H1 (cell line): Measurements from ENCODE around the gene STAT2. TPM values are rescaled to one million over a fixed set of nuclear protein-coding genes. Genes with fewer than 3 reads are reported as not detected.

Source experiments
- CTCF ChIA-PET: fragments of 300-600 bp; sonication (Branson Sonifier 250); formaldehyde crosslinking; loops from one replicate; lab custom pipeline; 2021; ENCODE audit not compliant: partially characterized antibody; lab: Charles Lee
- POLR2A ChIA-PET: fragments of 300-600 bp; sonication (Branson Sonifier 250); formaldehyde crosslinking; loops from one replicate; lab custom pipeline; 2021; ENCODE audit warnings: inconsistent platforms; ENCODE audit not compliant: partially characterized antibody; lab: Charles Lee
- DNase-seq, 2 experiments: peaks; one replicate each; pipeline versions ENCODE4 v3.0.0 to v3.0.0-alpha.2; 2010 to 2022; ENCODE audit warnings: low spot score in 2 of 2, low read depth in 1 of 2, mixed read lengths in 1 of 2
- FAIRE-seq: peaks from 2 replicates; lab custom pipeline; 2011; peaks lifted over from hg19 to GRCh38; lab: Jason Lieb, UNC
- H2AFZ ChIP-seq: 2 replicates; pipeline ENCODE4 v1.8.1; 2012; ENCODE audit warnings: low read length, inconsistent platforms
- H2AK5ac ChIP-seq: 2 replicates; pipeline ENCODE4 v1.6.1; 2013; ENCODE audit warnings: low read depth, low read length
- H2BK120ac ChIP-seq: replicated peaks from 2 replicates; pipeline ENCODE3; 2013; ENCODE audit warnings: low read depth, low read length, inconsistent platforms
- H2BK12ac ChIP-seq: 2 replicates; pipeline ENCODE4 v1.6.1; 2013; ENCODE audit warnings: low read depth, low read length
- H2BK15ac ChIP-seq: 2 replicates; pipeline ENCODE4 v1.6.1; 2013; ENCODE audit warnings: low read length
- H2BK20ac ChIP-seq: 2 replicates; pipeline ENCODE4 v1.6.1; 2013; ENCODE audit warnings: low read length
- H2BK5ac ChIP-seq: 2 replicates; pipeline ENCODE4 v1.6.1; 2013; ENCODE audit warnings: low read depth, low read length
- H3K14ac ChIP-seq: 2 replicates; pipeline ENCODE4 v1.6.1; 2013; ENCODE audit warnings: inconsistent platforms; ENCODE audit not compliant: insufficient read length
- H3K18ac ChIP-seq: 2 replicates; pipeline ENCODE4 v1.6.1; 2013; ENCODE audit warnings: low read length; ENCODE audit errors: extremely low read depth
- H3K23ac ChIP-seq: 2 replicates; pipeline ENCODE4 v1.6.1; 2013; ENCODE audit warnings: inconsistent platforms; ENCODE audit not compliant: insufficient read length
- H3K23me2 ChIP-seq: 2 replicates; pipeline ENCODE4 v1.6.1; 2013; ENCODE audit warnings: low read depth, low read length
- H3K27ac ChIP-seq: 2 replicates; pipeline ENCODE4 v1.6.1; 2011; ENCODE audit warnings: low read depth, low read length, inconsistent platforms
- H3K27me3 ChIP-seq, 4 experiments: replicated peaks in 1 of 4; 1 replicate in 1 of 4; 2 replicates in 3 of 4; pipeline versions ENCODE4 v1.6.1 to v1.8.1; 2011 to 2013; ENCODE audit warnings: low read length in 3 of 4, mild to moderate bottlenecking in 3 of 4, inconsistent platforms in 2 of 4, mixed read lengths in 2 of 4, moderate library complexity in 1 of 4; ENCODE audit not compliant: control insufficient read depth in 3 of 4, insufficient read depth in 3 of 4; ENCODE audit errors: extremely low read depth in 1 of 4
- H3K36me3 ChIP-seq, 4 experiments: 2 replicates each; pipeline versions ENCODE4 v1.6.1 to v1.8.1; 2011 to 2013; ENCODE audit warnings: mild to moderate bottlenecking in 4 of 4, low read length in 3 of 4, moderate library complexity in 2 of 4, control low read depth in 1 of 4, inconsistent platforms in 1 of 4; ENCODE audit not compliant: insufficient read depth in 4 of 4, control insufficient read depth in 2 of 4
- H3K4ac ChIP-seq: replicated peaks from 2 replicates; pipeline ENCODE3; 2013; ENCODE audit warnings: low read length, low read depth, mixed read lengths, inconsistent platforms; ENCODE audit not compliant: insufficient read length
- H3K4me1 ChIP-seq, 4 experiments: replicated peaks in 1 of 4; 1 replicate in 1 of 4; 2 replicates in 3 of 4; pipeline versions ENCODE4 v1.6.1 to v1.8.1; 2011 to 2013; ENCODE audit warnings: low read length in 3 of 4, inconsistent platforms in 2 of 4, mixed read lengths in 1 of 4; ENCODE audit not compliant: insufficient read depth in 4 of 4, control insufficient read depth in 3 of 4
- H3K4me2 ChIP-seq, 2 experiments: 2 replicates each; pipeline versions ENCODE4 v1.6.1 to v1.8.1; 2011 to 2013; ENCODE audit warnings: low read depth in 2 of 2, low read length in 2 of 2, control low read depth in 1 of 2, inconsistent platforms in 1 of 2, mild to moderate bottlenecking in 1 of 2; ENCODE audit not compliant: insufficient read depth in 1 of 2
- H3K4me3 ChIP-seq, 4 experiments: fragments of 200-600, 300-600 bp in 1 of 4; sonication (generic), shearing (Covaris generic), sonication (Bioruptor Twin) in 1 of 4; 2 replicates each; pipeline versions ENCODE4 v1.5.1 to v1.8.1; 2011 to 2016; ENCODE audit warnings: low read length in 4 of 4, low read depth in 3 of 4, control low read depth in 2 of 4, inconsistent platforms in 2 of 4, mild to moderate bottlenecking in 2 of 4, mixed read lengths in 1 of 4, moderate library complexity in 1 of 4; ENCODE audit not compliant: insufficient read depth in 2 of 4; ENCODE audit errors: extremely low read depth in 1 of 4
- H3K56ac ChIP-seq: replicated peaks from 2 replicates; pipeline ENCODE3; 2013; ENCODE audit warnings: low read depth, mild to moderate bottlenecking, mixed read lengths, low read length, inconsistent platforms; ENCODE audit not compliant: insufficient read length
- H3K79me1 ChIP-seq: 2 replicates; pipeline ENCODE4 v1.6.1; 2013; ENCODE audit warnings: low read depth, low read length, control low read depth
- H3K79me2 ChIP-seq, 2 experiments: 2 replicates each; pipeline versions ENCODE4 v1.6.1 to v1.8.1; 2012 to 2013; ENCODE audit warnings: low read length in 2 of 2, mild to moderate bottlenecking in 2 of 2, inconsistent platforms in 1 of 2; ENCODE audit not compliant: insufficient read depth in 2 of 2, control insufficient read depth in 1 of 2
- H3K9ac ChIP-seq, 4 experiments: replicated peaks in 1 of 4; 1 replicate in 1 of 4; 2 replicates in 3 of 4; pipeline versions ENCODE4 v1.6.1 to v1.8.1; 2011 to 2013; ENCODE audit warnings: low read depth in 3 of 4, low read length in 3 of 4, control low read depth in 2 of 4, mild to moderate bottlenecking in 2 of 4, moderate library complexity in 2 of 4, inconsistent platforms in 1 of 4; ENCODE audit errors: extremely low read depth in 1 of 4
- H3K9me3 ChIP-seq, 2 experiments: 2 replicates each; pipeline versions ENCODE4 v1.6.1 to v1.8.1; 2012 to 2013; ENCODE audit warnings: mild to moderate bottlenecking in 2 of 2, moderate library complexity in 2 of 2, control low read depth in 1 of 2, inconsistent platforms in 1 of 2, low read depth in 1 of 2, low read length in 1 of 2, mixed read lengths in 1 of 2; ENCODE audit not compliant: insufficient read depth in 2 of 2
- H4K20me1 ChIP-seq, 2 experiments: replicated peaks in 1 of 2; 2 replicates each; pipeline versions ENCODE3 to v1.8.1; 2011 to 2013; ENCODE audit warnings: inconsistent platforms in 2 of 2, low read length in 2 of 2, mild to moderate bottlenecking in 1 of 2; ENCODE audit not compliant: insufficient read depth in 2 of 2, control insufficient read depth in 1 of 2
- H4K5ac ChIP-seq: 2 replicates; pipeline ENCODE4 v1.6.1; 2013; ENCODE audit warnings: low read length, low read depth, mixed read lengths, inconsistent platforms; ENCODE audit not compliant: insufficient read length
- H4K8ac ChIP-seq: 2 replicates; pipeline ENCODE4 v1.8.0; 2013; ENCODE audit warnings: mild to moderate bottlenecking, moderate library complexity, low read length, inconsistent platforms; ENCODE audit not compliant: insufficient read depth; ENCODE audit errors: extremely low read depth
- H4K91ac ChIP-seq: replicated peaks from 2 replicates; pipeline ENCODE3; 2013; ENCODE audit warnings: low read length, mixed read lengths, inconsistent platforms; ENCODE audit not compliant: insufficient read length
- BACH1 ChIP-seq: IDR thresholded peaks from 2 replicates; pipeline ENCODE4 v1.6.1; 2012; ENCODE audit warnings: low read length, improper control_type of control experiment
- CREB1 ChIP-seq: IDR thresholded peaks from 2 replicates; pipeline ENCODE4 v1.6.1; 2012; ENCODE audit warnings: inconsistent platforms
- FOSL1 ChIP-seq: IDR thresholded peaks from 2 replicates; pipeline ENCODE4 v1.6.1; 2011; ENCODE audit warnings: mild to moderate bottlenecking, low read depth, low read length, moderate library complexity; ENCODE audit not compliant: insufficient read depth
- HDAC2 ChIP-seq, 2 experiments: fragments of 300-600 bp in 1 of 2; sonication (generic) in 1 of 2; IDR thresholded peaks; 2 replicates each; pipeline ENCODE4 v1.6.1; 2011 to 2012; ENCODE audit warnings: low read depth in 2 of 2, low read length in 2 of 2, mild to moderate bottlenecking in 2 of 2, moderate library complexity in 2 of 2, borderline replicate concordance in 1 of 2, inconsistent platforms in 1 of 2
- MAFK ChIP-seq: IDR thresholded peaks from 2 replicates; pipeline ENCODE4 v1.6.1; 2012; ENCODE audit warnings: low read depth, mild to moderate bottlenecking, improper control_type of control experiment, low read length
- PHF8 ChIP-seq: fragments of 200-600 bp; sonication (generic); conservative IDR thresholded peaks from 2 replicates; pipeline ENCODE4 v1.7.1; 2012; ENCODE audit warnings: low read depth, mild to moderate bottlenecking, inconsistent platforms, low read length, moderate library complexity
- POLR2A ChIP-seq, 2 experiments: IDR thresholded peaks; 1 replicate in 1 of 2; 2 replicates in 1 of 2; pipeline ENCODE4 v1.6.1; 2011; ENCODE audit warnings: low read depth in 2 of 2, low read length in 2 of 2, mild to moderate bottlenecking in 2 of 2; ENCODE audit errors: control extremely low read depth in 1 of 2
- RNF2 ChIP-seq: fragments of 200-900, 300-1000 bp; sonication (generic); IDR thresholded peaks from 2 replicates; pipeline ENCODE4 v1.7.1; 2016; ENCODE audit warnings: borderline replicate concordance, low read depth, mild to moderate bottlenecking, antibody characterized with exemption, low read length; ENCODE audit not compliant: poor library complexity, severe bottlenecking; ENCODE audit errors: missing control alignments
- SIRT6 ChIP-seq: IDR thresholded peaks from one replicate; pipeline ENCODE4 v1.7.1; 2012; ENCODE audit warnings: low read length, inconsistent platforms
- SP1 ChIP-seq: IDR thresholded peaks from 2 replicates; pipeline ENCODE4 v1.6.1; 2011; ENCODE audit warnings: low read depth, low read length
- WGBS, 2 experiments: shearing (Covaris generic) in 1 of 2; methylation state at CpG; one replicate each; pipeline versions ENCODE4 v1.1.6 to v1.1.7; 2013 to 2015; ENCODE audit warnings: low lambda C conversion rate in 2 of 2, mixed read lengths in 2 of 2, inconsistent platforms in 1 of 2, low coverage in 1 of 2, missing lambda C conversion rate in 1 of 2; ENCODE audit not compliant: insufficient replicate concordance in 2 of 2, insufficient coverage in 1 of 2, insufficient read length in 1 of 2; ENCODE audit errors: extremely low coverage in 1 of 2, missing lambda C conversion rate in 1 of 2; 5-methylcytosine and 5-hydroxymethylcytosine counted together
- polyA plus RNA-seq, 7 experiments: library from polyadenylated mRNA; depleted of rRNA in 3 of 7; stranded (reverse) in 5 of 7; unstranded in 2 of 7; fragments of >200 nt in 5 of 7; fragments of 200-250 nt in 2 of 7; gene quantifications; 1 replicate in 5 of 7; 2 replicates in 1 of 7; 4 replicates in 1 of 7; pipeline versions ENCODE4 v1.2.1 to v1.2.3, GENCODE V29; 2011 to 2013; ENCODE audit warnings: missing spikeins in 2 of 7, mixed read lengths in 2 of 7
- total RNA-seq: library from RNA; stranded (reverse); fragmentation: NEBNext Ultra II Directional; extraction: Animal tissue kit (Norgen Biotek cat#: 25700); gene quantifications from 2 replicates; pipeline ENCODE4 v1.2.1, GENCODE V29; 2021

Gene STAT2
- total and polyA plus RNA-seq, 2 of the 8 experiments (the other 6 are each of a cell fraction or from before 2014, with no cell fraction given), result 37.1 to 44.7 TPM

- DNase-seq (peak; percentile 63 to 74), FAIRE-seq (no peak)
- Histone ChIP-seq H3K23ac (no peak within 1 kb of the TSS), H3K4me3 (peak within 1 kb of the TSS in 2 of 4 experiments; percentile 28 to 29; a peak in 4 of 8 replicates), H2AFZ (no peak within 1 kb of the TSS), H2AK5ac (no peak within 1 kb of the TSS; the same call in 1 of the 2 replicates), H4K20me1 (no peaks in the 10 kb centered on the region), H4K5ac (no peak within 1 kb of the TSS), H3K4me2 (peak within 1 kb of the TSS; percentile 52 to 59), H3K9me3 (no peaks in the 10 kb centered on the region), H2BK15ac (peak within 1 kb of the TSS; percentile 34; the same call in 1 of the 2 replicates), H3K27me3 (no peaks in the 10 kb centered on the region), H3K36me3 (peaks cover 0 to 10% (median 7%) of the 10 kb centered on the region in 4 experiments; a peak in 5 of 8 replicates), H3K14ac (peak within 1 kb of the TSS; percentile 8), H2BK120ac (peak within 1 kb of the TSS; percentile 10), H2BK20ac (peak within 1 kb of the TSS; percentile 77), H2BK12ac (peak within 1 kb of the TSS; percentile 96), H3K9ac (peak within 1 kb of the TSS in 3 of 4 experiments; percentile 22 to 43 (median 42); a peak in 4 of 7 replicates), H3K56ac (no peak within 1 kb of the TSS), H3K23me2 (no peaks in the 10 kb centered on the region; the same call in 1 of the 2 replicates), H3K79me1 (no peaks in the 10 kb centered on the region), H3K18ac (peak within 1 kb of the TSS; percentile 72; the same call in 1 of the 2 replicates), H4K91ac (peak within 1 kb of the TSS; percentile 88), H4K8ac (0 out of 2 replicates have a peak within 1 kb of the TSS, but pooled peaks have one; percentile 37), H3K4me1 (peaks cover 9 to 18% (median 13%) of the 10 kb centered on the region in 4 experiments), H2BK5ac (peak within 1 kb of the TSS; percentile 79; the same call in 1 of the 2 replicates), H3K4ac (no peak within 1 kb of the TSS), H3K27ac (peak within 1 kb of the TSS; percentile 12; the same call in 1 of the 2 replicates), H3K79me2 (no peaks in the 10 kb centered on the region)
- ChIA-PET CTCF (interaction anchor here (0.6 to 2.9 kb wide), 9 partner anchors 8 to 580 kb away, joined by 3 to 13 read pairs (median 4); partner anchors contain the start of genes ANKRD52 and SPRYD4), POLR2A (interaction anchor here (0.5 to 7.2 kb wide), 19 partner anchors 9 to 184 kb away, joined by 3 to 55 read pairs (median 3); partner anchors contain the start of genes CNPY2, CS, MYL6 and RBMS2)
- 29% methylated on average over 9 of the region's 9 CpGs; no CpG with 5 or more reads in 1 of the 2 experiments for WGBS, 2 experiments
- peak; percentile 61; the same call in 1 of the 2 replicates for TF ChIP-seq SP1
- peak; percentile 21 to 38; a peak in 1 of 4 replicates for TF ChIP-seq HDAC2 (IDR thresholded peaks at IDR 0.05; ENCODE audit: borderline replicate concordance in 1 of 2, low read depth in 2 of 2, low read length in 2 of 2)
- TF ChIP-seq CREB1, result no peak
- TF ChIP-seq FOSL1, result no peak
- TF ChIP-seq RNF2, result no peak
- TF ChIP-seq SIRT6, result no peak
- 0 out of 3 replicates have a peak, but pooled peaks of 1 of the 2 experiments have one; percentile 31 for TF ChIP-seq POLR2A (IDR thresholded peaks at IDR 0.05; ENCODE audit: control extremely low read depth in 1 of 2, low read depth in 2 of 2, low read length in 2 of 2)
- TF ChIP-seq BACH1, result no peak
- no peak for TF ChIP-seq MAFK
- no peak for TF ChIP-seq PHF8
Observed at GRCh38 chr12:56338308-56339157, 21.4 kb downstream of the STAT2 start, which contains the start of gene IL23A. Gene IL23A, plus strand, starts transcription at chr12:56338884. Its CDS starts 161 bp downstream, at chr12:56339045.
